Loucy (cell line): Measurements from ENCODE around the gene EFCAB12.

ENCODE experiments used
- CTCF ChIP-seq: fragments of 200-600 bp; sonication (generic); conservative IDR thresholded peaks from 2 replicates; pipeline ENCODE4 v1.5.1; 2014; ENCODE audit warnings: mild to moderate bottlenecking, antibody characterized with exemption, low read length
- EZH2phosphoT487 ChIP-seq: fragments of 200-600 bp; IDR thresholded peaks from 2 replicates; pipeline ENCODE4 v1.6.1; 2018; ENCODE audit warnings: antibody characterized with exemption, mild to moderate bottlenecking, moderate library complexity, borderline replicate concordance

- TF ChIP-seq EZH2phosphoT487 (no peak), CTCF (no peak)
These were observed 33.2 kb upstream of the EFCAB12 start for GRCh38 chr3:129461461-129462146.
